HEK293T (cell line): ENCODE data around the gene WDR64.

Experiments used
- ARNT ChIP-seq: fragments of 450-650 bp; IDR thresholded peaks from 2 replicates; pipeline ENCODE4 v1.6.1; 2017; ENCODE audit warnings: mild to moderate bottlenecking
- BHLHE40 ChIP-seq: fragments of 450-650 bp; IDR thresholded peaks from 2 replicates; pipeline ENCODE4 v1.6.1; 2016; ENCODE audit warnings: mild to moderate bottlenecking, moderate library complexity, borderline replicate concordance
- FOXK2 ChIP-seq: fragments of 450-650 bp; IDR thresholded peaks from 2 replicates; pipeline ENCODE4 v1.6.1; 2016; ENCODE audit warnings: mild to moderate bottlenecking
- HDGF ChIP-seq: fragments of 450-650 bp; IDR thresholded peaks from 2 replicates; pipeline ENCODE4 v1.6.1; 2017; ENCODE audit warnings: antibody characterized with exemption, borderline replicate concordance
- SP1 ChIP-seq: fragments of 450-650 bp; IDR thresholded peaks from 2 replicates; pipeline ENCODE4 v1.6.1; 2017
- SUZ12 ChIP-seq: fragments of 450-650 bp; IDR thresholded peaks from 2 replicates; pipeline ENCODE4 v1.6.1; 2016; ENCODE audit warnings: mild to moderate bottlenecking
- TARDBP ChIP-seq: fragments of 450-650 bp; IDR thresholded peaks from 2 replicates; pipeline ENCODE4 v1.6.1; 2016
- ZNF384 ChIP-seq: fragments of 450-650 bp; IDR thresholded peaks from 2 replicates; pipeline ENCODE4 v1.6.1; 2016

DNA sequence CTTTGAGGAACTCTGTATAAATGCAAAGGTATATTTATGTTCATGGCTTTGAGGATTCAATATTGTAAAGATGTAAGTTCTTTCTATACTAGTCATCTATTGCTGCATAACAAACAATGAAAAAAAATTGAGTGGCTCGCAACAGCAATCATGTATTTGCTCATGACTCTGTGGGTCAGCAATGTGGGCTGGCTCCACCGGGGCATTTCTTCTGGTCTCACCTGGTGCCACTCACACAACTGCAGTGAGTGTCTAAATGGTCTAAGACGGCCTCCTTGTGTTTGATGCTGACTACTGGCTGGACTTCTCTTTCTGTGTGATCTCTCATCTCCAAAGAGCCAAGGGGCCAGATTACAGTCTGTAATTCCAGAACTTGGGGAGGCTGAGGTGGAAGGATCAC lies 150.8 kb downstream of the WDR64 start:
- TF ChIP-seq FOXK2 (no peak), TARDBP (no peak), SP1 (no peak), ARNT (no peak), HDGF (no peak), SUZ12 (no peak), BHLHE40 (no peak), ZNF384 (no peak)
